NCI-H128 (cell line): ENCODE data around the gene LRCH2.
"Not testable (repeated sequence)": the region's sequence is repeated elsewhere in the genome, so short reads cannot be mapped to it uniquely, and the experiment has no call there.

Source experiments
- DNase-seq: peaks from one replicate; lab custom pipeline; 2025; ENCODE audit not compliant: unreplicated experiment; lab: John Stamatoyannopoulos, UW

Gene LRCH2

GRCh38 chrX:115209547-115209946 is 24.3 kb downstream of the LRCH2 start:
- DNase-seq = not testable (repeated sequence)

- DNase-seq = no peak
Observed at GRCh38 chrX:115204040-115204439, 29.9 kb downstream of the LRCH2 start.

DNA sequence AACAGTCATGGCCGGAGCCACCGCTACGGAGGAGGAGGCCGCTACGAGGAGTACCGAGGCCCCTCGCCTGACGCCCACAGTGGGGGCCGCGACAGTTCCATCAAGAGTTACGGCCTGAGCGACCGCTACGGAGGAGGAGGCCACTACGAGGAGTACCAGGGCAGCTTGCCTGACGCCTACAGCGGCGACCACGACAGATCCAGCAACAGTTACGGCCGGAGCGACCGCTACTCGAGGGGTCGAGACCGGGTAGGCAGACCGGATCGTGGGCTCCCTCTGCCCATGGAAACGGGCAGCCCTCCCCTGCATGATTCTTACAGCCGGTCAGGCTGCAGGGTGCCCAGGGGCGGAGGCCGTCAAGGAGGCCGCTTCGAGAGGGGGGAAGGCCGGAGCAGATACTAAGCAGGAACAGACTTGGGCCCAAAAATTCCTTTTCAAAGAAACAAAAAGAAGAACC is 41.6 kb downstream of the LRCH2 start:
- no peak for DNase-seq

DNA sequence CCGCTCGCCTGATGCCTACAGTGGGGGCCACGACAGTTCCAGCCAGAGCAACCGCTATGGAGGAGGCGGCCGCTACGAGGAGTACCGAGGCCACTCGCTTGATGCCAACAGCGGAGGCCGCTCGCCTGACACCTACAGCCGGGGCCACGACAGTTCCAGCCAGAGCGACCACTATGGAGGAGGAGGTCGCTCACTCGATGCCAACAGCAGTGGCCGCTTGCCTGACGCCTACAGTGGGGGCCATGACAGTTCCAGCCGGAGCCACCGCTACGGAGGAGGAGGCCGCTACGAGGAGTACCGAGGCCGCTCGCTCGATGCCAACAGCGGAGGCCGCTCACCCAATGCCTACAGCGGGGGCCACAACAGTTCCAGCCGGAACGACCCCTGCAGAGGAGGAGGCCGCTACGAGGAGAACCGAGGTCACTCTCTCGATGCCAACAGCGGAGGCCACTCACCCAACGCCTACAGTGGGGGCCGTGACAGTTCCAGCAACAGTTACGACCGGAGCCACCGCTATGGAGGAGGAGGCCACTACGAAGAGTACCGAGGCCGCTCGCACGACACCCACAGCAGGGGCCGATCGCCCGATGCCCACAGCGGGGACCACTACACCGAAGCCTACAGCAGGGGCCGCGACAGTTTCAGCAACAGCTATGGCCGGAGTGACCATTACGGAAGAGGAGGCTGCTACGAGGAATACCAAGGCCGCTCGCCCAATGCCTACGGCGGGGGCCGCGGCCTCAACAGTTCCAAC is 42.2 kb downstream of the LRCH2 start:
- no peak for DNase-seq

DNA sequence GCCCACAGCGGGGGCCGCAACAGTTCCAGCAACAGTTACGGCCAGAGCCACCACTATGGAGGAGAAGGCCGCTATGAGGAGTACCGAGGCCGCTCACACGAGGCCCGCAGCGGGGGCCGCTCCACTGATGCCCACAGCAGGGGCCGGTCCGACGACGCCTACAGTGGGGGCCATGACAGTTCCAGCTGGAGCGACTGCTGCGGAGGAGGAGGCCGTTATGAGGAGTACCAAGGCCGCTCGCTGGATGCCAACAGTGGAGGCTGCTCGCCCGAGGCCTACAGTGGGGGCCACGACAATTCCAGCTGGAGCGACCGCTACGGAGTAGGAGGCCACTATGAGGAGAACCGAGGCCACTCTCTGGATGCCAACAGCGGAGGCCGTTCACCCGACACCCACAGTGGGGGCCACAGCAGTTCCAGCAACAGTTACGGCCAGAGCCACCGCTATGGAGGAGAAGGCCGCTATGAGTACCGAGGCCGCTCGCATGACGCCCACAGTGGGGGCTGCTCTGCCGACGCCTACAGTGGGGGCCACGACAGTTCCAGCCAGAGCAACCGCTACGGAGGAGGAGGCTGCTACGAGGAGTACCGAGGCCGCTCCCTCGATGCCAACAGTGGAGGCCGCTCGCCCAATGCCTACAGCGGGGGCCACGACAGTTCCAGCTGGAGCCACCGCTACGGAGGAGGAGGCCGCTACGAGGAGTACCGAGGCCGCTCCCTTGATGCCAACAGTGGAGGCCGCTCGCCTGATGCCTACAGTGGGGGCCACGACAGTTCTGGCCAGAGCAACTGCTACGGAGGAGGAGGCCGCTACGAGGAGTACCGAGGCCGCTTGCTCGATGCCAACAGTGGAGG is 43.0 kb downstream of the LRCH2 start:
- DNase-seq = no peak

DNA sequence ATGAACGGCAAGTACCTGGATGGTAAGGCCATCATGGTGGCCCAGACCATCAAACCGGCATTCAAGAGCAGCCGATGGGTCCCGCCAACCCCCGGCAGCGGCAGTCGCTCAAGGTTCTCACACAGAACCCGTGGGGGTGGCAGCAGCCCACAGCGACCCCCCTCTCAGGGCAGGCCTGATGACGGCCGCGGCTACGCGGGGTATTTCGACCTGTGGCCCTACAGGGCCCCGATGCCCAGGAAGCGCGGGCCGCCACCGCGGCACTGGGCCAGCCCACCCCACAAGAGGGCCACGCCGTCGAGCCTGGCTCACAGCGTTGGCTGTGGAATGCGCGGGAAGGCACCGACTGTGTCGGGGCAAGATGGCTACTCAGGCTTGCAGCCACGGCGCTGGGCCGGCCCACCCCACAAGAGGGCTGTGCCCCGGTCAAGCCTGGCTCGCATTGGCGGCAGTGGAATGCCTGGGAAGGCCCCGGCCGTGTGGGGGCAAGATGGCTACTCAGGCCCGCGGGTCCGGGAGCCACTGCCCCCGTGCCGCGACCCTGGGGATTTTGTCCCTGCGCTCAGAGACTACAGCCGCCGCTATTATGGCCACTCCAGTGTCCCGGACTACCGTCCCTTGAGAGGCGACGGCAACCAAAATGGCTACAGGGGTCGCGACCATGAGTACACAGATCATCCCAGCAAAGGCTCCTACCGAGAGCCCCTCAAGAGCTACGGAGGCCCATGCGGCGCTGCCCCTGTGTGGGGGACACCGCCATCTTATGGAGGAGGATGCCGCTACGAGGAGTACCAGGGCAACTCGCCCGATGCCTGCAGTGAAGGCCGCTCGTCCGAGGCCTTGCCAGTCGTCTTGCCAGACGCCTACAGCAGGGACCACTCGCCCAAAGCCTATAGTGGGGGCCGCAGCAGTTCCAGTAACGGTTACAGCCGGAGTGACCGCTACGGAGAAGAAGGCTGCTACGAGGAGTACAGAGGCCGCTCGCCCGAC is 44.0 kb downstream of the LRCH2 start:
- DNase-seq = no peak

DNA sequence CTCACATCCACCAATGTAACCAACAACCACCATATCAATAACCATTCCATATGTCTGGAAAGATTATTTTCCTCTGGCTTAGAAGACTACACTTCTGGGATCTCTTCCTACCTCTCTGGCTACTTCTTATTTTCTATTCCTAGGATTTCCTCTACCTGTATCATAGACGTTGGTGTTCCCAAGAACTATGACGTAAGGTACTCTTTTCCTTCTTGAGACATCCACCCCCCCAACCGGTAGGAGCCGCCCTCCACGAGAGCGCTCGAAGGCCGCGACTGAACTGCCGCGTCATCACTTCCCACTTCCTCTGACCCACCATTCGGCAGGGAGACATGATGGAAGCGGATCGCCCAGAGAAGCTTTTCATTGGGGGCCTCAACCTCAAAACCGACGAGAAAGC is 44.8 kb downstream of the LRCH2 start, which contains the start of gene RBMXL3:
TSS of gene RBMXL3 (plus strand) at position 301 of the 400 bp plus-strand sequence. CDS start at position 333, 32 bp downstream.
- no peak for DNase-seq

GRCh38 chrX:115183980-115184379 is 49.9 kb downstream of the LRCH2 start:
- no peak for DNase-seq

DNA sequence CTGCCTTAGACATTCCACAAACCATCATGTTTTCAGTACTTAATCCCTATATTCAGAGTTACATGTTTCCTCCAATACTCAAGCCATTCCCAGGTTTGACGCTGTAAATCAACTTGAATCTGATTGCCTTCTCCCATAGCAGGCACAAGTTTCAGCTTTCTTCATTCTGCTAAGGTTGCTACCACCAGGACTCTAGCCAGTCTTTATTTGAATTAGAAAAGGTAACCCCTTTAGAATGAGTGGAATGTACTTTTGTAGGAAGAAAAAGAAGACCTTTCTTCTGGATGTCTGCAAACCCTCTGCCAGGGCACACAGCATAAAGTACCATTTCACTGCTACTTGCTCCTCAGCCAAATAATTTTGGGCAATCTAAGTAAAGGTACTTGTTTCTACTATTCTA is 55.4 kb downstream of the LRCH2 start:
- no peak for DNase-seq

GRCh38 chrX:115177932-115178331 is 56.0 kb downstream of the LRCH2 start:
- no peak for DNase-seq

GRCh38 chrX:115174548-115174947 is 59.3 kb downstream of the LRCH2 start:
- no peak for DNase-seq

GRCh38 chrX:115173181-115173580 is 60.7 kb downstream of the LRCH2 start:
- no peak for DNase-seq

DNA sequence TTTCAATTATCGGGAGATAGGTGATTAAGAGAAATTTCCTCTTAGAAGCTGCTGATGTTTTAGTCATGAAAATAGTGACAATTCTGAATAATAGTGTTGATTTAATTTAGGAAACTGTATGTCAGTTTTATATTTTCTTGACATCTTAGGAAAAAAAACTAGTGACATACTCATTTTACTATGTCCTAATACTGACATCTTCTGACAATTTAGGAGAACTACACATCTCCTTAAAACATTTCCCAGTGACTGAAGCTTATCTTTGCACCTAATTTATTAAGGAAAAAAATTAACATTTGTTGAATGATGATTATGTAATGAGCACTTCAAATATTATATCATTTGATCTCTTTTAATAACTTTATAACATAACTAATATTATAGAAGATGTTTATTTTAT is 86.7 kb downstream of the LRCH2 start:
- no peak for DNase-seq

DNA sequence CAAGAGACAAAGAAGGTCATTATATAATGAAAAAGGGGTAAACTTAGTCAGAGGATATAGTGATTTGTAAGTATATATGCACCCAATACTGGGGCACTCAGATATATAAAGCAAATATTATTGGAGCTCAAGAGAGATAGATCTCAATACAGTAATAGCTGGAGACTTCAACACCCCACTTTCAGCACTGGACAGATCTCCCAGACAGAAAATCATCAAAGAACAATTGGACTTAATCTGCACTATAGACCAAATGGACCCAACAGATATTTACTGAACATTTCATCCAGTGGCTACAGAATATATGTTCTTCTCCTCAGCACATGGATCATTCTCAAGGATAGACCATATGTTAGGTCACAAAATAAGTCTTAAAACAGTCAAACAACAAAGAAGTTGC is 91.8 kb downstream of the LRCH2 start:
- DNase-seq = no peak

DNA sequence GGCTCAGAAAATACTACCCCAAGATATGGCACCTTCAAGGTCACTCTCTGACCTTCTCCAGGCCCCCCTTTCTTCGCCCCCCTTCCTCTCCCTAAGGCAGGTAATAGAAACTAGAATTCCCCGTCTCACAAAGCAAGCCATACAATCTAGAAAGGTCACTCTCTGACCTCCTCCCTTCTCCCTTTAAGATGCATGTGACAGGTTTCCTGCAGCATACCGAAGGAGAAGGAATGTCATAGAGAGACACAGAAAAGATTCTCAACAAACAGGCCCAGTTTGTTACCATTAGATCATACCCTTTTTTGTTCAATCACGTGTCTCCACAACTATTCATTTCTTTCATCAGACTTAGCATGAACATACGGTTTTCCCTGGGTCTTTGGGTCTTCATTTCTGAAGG is 95.9 kb downstream of the LRCH2 start:
- no peak for DNase-seq

GRCh38 chrX:115134382-115134781 is 99.5 kb downstream of the LRCH2 start:
- DNase-seq = no peak

DNA sequence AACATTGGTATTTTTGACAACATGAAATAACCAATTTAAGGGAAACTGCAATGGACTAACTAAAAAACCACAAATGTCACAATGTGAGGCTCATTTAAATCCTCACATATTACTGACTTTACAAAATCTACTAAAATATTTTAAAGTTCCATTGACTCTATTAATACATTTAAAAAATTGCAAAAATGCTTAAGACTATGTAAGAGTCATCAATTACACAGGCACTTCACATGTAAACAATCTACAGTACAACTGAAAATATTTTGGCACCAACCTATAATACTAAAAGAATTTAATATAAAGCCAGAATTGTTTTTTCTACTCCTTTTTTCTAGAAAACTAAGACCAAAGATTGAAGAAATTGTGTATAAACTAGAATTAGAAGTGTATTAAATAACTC is 121.5 kb downstream of the LRCH2 start:
- DNase-seq = no peak

DNA sequence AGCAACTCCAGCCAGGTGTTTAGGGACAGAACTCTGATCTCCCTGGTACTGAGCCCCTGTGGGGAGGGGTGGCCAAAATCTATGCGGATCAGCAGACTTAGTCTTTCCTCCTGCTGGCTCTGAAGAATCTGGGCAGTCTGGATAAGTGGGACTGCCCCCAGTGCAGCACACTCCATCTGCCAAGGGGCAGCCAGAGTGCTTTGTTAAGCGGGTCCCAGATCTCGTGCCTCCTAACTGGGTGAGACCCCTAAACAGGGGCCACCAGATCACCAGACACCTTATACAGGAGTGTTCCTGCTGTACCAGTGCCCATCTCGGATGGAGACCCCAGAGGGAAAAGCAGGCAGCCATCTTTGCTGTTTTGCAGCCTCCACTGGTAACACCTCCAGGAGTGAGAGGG is 135.0 kb downstream of the LRCH2 start:
- no peak for DNase-seq

- no peak for DNase-seq
Observed at GRCh38 chrX:115093191-115093590, 140.7 kb downstream of the LRCH2 start.

- no peak for DNase-seq
Observed at GRCh38 chrX:115089419-115089818, 144.5 kb downstream of the LRCH2 start.

DNA sequence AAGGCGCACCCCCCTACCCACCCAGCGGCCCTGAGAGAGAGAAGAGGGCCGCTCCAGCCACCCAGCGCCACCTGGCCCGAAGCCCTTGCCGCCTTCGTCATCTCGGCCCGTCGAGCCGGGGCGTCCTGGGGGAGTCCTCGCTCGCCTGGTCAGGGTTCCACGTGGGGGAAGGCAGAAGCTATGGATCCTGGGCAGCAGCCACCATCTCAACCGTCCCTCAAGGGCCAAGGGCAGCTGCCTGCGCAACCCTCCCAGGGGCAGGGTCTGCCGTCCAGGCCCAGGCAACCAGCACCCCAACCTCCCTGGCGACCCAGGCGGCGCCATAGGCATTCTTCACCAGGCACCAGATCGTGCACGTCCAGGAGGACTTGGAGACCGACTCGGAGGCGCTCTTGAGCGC is 165.0 kb downstream of the LRCH2 start:
- DNase-seq = no peak
